GOT3 (cell line): ENCODE results near the gene XRCC1.
A peak's percentile ranks its signal among the peaks of the same experiment; 100 is the strongest.
"Not testable (repeated sequence)": the region's sequence is repeated elsewhere in the genome, so short reads cannot be mapped to it uniquely, and the experiment has no call there.

Source experiments
- DNase-seq: peaks from one replicate; lab custom pipeline; 2025; ENCODE audit warnings: mixed read lengths; lab: John Stamatoyannopoulos, UW

Gene XRCC1

DNA sequence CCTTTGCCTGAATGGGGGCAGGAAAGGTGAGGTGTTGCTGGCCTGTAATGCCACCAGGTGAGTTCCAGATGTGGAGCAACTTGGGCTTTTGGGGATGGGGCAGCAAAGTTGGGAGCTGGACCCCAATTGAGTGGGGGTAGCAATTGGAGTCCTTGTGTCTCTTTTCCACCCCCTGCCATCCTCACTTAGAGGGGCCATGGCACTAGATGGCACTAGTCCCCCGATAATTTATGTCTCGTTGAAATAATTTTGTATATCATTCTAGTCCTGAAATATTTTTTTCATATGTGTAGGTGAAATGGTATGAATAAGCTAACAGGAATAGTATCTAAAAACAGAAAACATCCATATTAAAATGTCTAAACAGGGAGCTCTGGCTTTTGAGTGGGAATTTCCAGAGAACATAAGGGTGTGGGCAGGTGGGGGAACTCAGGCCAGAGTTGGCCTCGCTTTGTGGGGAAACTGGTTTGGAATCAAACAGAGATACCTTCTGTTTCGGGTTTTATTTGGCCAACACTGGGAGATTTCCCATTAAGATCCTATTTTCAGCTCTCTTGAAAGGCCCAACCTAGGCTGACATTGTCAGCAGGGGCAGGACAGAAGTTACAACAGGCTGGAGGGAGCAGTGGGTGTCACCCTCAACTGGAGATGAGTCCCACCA is 24.4 kb upstream of the XRCC1 start:
- DNase-seq, result no peak

DNA sequence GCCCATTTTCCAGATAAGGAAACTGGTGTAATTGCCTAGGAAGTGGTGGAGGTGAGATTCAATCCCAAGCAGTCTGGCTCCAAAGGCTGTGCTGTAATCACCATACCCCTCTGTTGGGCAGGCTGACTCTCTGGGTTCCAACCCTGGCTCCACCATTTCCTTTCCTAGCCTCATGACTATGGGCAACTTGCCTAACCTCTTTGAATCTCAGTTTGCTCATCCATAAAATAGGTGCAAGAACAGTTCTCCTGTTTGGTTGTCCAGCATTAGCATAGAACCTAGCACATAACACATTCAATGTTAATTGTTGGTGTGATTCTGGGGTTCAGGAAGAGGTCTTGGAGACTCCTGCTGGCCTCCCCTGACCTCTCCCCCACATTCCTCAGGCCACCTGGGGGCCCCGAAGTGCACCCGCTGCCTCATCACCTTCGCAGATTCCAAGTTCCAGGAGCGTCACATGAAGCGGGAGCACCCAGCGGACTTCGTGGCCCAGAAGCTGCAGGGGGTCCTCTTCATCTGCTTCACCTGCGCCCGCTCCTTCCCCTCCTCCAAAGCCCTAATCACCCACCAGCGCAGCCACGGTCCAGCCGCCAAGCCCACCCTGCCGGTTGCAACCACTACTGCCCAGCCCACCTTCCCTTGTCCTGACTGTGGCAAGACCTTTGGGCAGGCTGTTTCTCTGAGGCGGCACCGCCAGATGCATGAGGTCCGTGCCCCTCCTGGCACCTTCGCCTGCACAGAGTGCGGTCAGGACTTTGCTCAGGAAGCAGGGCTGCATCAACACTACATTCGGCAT is 23.3 kb upstream of the XRCC1 start:
- no peak for DNase-seq

DNA sequence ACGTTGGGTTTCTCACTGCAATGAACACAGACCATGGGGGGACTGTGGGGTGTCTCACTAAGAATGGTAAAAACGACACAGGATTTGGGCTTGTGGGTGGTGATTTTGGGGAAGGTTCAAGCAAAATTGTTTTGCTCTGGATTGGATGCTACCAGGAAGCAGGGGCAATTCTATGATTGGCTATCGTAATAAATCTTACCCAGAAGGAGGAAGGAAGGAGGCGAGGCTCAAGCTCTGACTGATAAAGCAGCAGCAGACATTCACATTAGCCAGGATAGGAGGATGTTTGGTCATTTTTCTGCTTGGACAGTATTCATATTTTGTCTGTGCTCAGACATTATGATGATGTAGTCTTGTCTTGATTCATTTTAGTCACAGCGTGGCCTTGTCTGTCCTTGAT is 22.5 kb upstream of the XRCC1 start:
- no peak for DNase-seq

DNA sequence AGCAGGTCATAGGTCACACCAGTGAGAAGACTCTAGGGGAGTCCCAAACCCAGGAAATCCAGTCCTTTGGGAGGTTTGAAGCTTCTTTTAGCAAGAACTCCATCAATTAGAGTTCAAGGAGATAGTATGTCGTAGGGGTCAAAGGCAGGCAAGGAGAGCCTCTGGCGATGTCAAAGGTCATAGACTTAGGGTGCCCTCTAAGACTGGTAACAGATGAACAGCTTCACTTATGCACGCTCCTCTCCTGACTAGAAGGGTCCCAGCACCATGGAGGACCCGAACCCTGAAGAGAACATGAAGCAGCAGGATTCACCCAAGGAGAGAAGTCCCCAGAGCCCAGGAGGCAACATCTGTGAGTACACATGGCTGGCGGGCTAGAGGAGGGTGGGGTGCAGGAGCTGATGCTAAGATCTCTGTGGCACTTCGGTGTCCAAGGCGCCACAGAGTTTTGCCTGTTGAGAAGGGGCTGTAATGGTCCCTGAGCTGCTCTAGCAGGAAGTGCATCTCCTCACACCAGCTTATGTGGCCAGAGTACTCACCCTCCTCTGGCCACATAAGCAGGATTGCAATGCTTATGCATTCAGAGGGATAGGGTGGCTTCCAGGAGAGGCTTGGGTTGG is 21.6 kb upstream of the XRCC1 start:
- no peak for DNase-seq

DNA sequence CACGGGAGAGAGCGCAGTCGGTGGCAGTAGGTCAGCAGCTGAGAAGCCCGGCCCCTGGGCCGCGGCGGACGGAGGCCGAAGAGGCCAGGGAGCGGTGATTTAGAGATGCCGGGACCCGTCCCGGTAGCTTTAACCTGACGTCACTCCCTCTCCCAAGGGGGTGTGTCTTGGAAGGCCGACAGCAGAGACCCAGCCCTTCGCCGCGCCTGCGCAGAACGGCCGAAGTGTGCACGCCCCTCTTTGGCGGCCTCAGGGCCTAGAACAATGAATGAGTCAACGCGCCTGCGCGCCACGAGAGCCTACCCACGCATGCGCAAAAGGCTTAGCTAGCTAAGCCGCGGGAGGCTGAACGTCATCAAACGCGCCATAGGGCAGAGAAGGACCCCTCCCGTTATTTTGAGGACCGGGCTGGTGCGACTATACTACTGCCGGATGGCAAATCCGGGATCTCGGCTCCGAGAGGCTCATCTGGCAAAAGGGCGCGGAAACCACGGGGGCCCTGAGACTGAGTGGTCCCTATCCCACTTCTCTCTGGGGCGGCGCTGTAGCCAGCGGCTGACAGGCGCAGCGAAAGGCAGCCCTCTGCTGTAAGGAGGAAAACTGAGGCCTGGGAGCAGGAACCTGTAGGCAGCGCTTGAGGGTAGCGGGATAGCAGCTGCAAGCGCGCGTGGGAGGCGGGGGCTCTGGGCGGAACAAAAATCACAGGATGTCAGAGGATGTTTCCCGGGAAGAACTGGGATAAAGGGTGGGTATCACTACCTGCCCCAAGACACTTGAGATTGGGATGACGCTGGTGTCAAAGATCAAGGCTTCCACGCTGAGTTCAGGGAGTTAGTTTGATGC is 20.9 kb upstream of the XRCC1 start, which contains the start of the genes IRGQ and ZNF576:
TSS of gene IRGQ (minus strand) at position 136 of the 843 bp plus-strand sequence. CDS start 796 bp downstream, outside the sequence.
TSS of gene ZNF576 (plus strand) at position 597 of the 843 bp plus-strand sequence. CDS start 514 bp downstream, outside the sequence.
- peak; percentile 98 for DNase-seq

DNA sequence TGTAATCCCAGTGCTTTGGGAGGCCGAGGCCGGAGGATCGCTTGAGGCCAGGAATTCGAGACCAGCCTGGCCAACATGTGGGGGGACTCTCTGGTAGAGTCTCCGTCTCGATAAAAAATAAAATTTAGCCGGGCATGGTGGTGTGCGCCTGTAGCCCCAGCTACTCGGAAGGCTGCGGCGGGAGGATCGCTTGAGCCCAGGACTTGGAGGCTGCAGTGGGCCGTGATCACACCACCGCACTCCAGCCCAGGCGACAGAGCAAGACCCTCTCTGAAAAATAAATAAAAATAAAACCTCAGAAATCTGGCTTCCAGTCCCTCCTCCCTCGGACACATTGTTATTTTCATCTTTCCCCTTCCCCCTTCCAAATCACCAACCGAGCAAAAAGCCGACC is 20.3 kb upstream of the XRCC1 start:
- DNase-seq, result no peak

DNA sequence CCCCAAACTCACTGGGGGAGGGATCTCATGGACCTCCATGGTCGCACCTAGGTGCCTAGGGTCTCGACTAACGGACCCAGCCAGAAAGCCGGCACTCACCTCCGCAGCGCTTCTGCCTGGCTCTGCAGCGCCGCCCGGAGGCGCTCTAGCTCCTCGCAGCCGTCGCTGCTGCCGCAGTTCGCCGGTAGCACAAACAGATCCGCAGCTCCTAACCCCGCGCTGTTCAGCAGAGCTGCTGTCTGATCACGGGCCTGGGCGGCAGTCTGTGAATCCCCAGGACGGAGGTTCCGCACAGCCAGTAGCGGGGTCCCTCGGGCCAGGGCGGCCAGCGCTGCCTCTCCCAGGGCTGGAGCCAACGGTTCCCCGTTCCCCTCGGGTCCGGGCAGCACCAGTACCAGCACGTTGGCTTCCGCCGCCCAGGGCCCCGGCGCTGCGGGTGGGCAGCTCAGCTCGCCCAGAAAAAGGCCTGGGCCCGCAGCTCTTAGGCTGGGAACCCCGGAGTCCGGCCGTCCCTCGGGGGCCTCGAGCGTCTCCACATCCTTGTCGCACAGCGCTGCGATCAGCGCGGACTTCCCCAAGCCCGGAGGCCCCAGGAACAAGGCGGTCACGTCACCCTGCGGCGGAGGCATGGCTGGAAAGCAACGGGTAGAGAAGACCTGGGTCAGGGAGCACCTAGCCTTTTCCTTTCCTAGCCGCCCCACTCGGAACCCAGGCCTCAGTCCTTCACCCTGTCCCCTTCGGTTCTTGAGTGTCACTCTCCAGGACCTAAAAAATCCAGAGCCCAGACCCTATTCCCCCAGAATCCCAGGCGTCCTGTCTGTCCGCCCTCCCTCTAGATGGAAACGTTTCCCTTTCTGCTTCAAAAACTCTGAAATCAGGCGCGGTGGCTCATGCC is 19.6 kb upstream of the XRCC1 start:
- no peak for DNase-seq

DNA sequence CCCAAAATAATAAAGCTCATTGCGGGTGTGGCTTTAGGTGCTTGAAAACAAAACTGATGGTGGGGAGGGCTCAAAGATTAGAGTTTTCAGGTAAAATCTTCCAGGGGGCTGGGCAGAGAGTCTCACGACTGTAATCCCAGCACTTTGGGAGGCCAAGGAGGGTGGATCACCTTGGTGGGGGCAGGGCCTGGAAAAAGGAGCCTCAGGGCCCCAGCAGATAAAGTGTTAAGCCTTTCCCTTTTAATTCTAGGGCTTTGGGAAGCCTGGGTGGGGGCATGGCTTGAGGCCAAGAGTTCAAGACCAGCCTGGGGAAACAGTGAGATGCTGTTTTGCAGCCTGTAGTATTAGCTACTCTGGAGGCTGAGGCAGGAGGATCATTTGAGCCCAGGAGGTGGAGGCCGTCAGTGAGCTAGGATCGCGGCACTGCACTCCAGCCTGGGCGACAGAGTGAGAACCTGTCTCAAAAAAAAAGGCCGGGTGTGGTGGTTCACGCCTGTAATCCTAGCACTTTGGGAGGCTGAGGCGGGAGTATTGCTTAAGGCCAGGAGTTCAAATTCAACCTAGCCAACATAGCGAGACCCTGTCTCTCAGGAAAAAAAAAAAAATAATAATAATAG is 18.9 kb upstream of the XRCC1 start:
- DNase-seq, result no peak

DNA sequence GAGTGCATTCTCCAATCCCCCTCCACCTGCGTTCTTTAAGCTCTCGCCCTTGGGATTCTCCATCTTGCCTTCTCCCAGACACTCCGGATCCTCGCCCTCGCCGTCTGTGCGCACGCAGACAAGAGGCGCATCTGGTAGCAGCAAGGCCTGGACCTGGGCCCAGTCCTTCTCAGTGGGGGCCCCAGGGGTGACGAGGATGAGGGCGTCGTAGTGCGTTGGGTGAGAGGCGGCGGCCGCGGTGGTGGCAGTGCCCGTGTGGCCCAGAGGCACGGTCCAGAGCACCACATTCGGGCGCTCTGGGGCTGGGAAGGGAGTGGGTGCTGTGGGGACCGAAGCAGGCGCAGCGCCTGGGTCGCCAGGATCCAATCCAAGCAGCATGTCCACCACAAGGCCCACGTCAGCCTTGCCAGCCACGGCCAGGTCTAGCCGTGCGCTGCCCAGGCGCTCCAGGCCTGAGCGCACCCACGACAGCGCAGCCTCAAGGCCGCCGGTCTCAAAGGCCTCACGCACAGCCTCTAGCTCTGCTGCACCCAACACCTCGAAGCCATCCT is 17.5 kb upstream of the XRCC1 start:
- DNase-seq, result no peak

DNA sequence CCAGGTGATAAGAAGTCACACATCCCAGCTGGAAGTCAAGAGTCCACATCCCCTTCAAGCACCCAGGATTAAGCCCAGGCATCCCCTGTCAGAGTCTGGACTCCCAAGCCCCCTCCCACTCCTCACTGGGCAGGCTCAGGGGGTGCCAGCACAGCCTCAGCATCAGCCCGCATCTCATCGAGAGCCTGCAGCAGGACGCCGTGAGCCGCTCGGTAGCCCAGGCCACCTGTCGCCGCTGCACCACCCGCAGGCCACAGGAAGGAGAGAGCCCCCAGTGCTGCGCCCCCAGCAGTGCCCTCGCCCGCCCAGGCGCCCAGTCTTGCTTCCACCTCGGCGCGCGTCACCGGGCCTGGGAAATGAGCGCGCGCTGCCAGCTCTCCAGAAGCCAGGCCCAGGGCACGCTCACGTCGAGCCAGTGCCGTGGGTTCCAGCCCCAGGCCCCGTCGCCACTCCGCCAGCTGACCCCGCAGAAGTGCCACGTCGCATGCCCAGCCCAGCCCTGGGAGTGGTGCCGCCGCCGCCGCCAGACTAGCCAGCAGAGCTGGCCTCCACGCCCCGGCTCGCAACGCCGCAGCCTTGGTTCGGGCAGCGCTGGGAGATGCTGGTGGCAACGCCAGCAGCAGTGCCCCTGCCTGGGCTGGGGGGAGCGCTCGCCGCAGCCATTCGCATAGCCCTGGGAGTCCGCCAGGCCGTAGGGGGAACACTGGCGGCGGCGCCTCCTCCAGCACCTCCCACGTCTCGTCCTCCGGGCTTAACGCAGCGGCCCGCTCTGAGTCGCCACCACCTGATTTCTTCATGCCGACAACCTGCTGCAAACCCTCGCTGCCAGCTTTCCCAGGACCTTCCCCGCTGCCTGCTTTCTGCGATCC is 16.8 kb upstream of the XRCC1 start:
- DNase-seq, result no peak

DNA sequence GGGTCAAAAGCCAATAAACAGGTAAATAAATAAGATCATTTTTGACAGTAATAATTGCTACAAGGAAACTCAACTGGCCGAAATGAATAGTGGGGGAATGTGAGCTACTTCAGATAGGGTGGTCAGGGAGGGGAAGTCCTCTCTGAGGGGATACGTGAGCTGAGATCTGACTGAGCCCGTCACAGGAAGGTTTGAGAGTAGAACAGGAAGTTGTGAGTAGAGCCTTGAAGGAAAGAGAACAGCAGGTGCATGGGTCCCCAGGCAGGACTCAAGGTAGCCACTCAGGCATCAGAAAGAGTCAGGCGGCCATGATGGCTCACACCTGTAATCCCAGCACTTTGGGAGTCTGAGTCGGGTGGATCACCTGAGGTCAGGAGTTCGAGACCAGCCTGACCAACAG is 14.4 kb upstream of the XRCC1 start:
- no peak for DNase-seq

DNA sequence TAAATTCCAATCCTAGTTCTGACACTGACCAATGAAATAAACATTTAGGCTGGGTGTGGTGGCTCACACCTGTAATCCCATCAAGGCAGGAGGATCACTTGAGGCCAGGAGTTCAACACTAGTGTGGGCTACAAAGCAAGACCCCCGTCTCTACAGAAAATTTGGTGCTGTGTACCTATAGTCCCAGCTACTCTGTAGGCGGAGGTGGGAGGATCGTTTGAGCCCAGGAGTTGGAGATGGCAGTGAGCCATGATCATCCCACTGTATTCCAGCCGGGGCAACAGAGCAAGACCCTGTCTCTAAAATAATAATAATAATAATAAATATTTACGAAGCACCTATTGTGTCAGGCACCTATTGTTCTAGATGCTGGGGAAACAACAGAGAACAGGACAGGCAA is 13.9 kb upstream of the XRCC1 start:
- DNase-seq, result no peak

DNA sequence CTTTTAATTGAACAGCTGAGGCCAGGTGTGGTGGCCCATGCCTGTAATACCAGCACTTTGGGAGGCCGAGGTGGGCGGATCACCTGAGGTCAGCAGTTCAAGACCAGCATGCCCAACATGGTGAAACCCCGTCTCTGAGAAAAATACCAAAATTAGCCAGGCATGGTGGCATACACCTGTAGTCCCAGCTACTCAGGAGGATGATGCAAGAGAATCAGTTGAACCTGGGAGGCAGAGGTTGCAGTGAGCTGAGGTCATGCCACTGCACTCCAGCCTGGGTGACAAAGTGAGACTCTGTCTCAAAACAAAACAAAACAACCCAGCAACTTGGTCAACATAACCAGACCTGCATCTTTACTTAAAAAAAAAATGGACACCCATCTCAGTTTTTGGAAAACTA is 11.7 kb upstream of the XRCC1 start:
- DNase-seq, result not testable (repeated sequence)

DNA sequence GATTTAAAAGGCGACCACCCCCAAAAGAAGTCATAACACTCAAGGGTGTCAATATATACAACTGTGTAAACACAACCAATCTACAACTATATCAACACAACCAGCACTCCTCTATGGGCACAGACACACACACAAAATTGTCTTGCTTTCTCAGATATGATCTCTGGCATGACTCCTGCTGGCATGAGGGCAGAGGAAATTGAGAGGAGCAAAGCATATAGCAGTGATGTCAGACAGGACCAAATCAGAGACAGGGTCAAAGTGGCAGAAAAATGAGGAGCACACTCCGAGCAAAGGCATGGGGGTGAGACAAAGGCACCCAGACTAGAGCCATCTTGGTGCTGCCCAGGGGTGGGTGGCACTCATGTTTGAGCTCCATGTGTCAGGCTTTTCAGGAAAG is 11.0 kb upstream of the XRCC1 start:
- no peak for DNase-seq

DNA sequence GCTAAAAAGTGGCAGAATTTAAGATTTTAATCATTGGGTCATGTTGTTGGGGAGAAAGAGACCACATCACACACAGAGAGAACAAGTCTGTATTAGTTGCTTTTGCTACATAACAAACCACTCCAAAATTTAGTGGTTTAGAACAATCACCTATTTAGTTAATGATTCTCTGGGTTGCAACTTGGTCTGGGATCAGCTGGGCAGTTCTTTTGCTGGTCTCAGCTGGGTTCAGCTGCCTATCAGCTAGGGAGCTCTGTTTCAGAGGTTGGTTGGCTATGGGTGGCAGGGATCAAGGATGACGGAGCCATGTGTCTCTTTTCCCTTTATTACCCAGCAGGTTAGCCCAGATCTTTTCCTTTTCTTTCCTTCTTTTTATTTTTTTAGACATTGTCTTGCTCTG is 9.2 kb upstream of the XRCC1 start:
- DNase-seq, result no peak

DNA sequence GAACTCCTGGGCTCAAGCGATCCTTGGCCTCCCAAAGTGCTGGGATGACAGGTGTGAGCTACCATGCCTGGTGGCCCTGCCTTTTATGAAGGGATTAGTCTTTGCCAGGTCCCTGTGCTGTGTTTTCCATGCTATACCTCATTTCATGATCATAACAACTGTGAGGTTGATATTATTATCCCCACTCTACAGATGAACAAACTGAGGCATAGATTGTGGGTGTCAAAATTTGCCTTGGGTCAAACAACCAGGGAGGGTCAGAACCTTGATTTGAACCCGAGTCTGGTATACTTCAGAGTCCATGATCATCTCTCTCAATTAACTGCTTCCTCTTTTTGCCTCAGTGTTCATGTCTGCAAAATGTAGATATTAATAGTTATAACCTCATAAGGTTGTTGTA is 7.2 kb upstream of the XRCC1 start:
- no peak for DNase-seq

DNA sequence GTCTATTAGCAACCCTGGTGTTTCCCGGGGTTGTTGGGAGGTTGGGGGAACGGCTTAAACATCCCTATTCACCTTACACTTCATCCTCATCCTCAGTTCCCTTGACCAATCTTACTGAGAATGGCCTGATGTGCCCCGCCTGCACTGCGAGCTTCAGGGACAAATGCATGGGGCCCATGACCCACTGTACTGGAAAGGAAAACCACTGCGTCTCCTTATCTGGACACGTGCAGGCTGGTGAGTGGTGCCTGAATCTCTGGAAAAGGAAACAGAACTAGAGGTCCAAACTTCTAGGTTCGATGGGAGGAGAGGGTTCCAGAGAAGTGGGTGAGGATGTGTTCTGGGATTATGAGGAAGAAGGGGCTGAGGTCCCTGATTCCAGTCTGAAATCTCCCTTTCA is 6.1 kb upstream of the XRCC1 start:
- no peak for DNase-seq

DNA sequence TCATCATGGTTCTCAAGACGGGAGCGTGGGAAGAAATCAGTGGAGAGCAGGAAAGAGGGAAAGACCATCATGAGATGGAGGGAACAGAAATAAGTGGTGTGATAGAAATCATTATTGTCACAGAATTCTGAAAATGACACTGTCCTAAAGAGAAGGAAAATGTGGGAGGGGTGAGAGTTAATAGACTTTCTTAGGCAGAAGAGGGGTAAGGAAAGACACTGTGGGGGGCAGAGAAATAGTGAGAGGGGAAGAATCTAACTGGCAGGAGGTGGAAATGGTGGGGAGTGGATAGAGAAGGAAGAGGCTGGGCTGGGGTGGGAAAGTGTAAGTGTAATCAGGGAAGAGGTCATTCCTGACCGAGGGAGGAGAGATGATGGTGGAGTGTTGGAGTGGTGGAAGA is 3.5 kb upstream of the XRCC1 start:
- DNase-seq, result no peak
